Activated B cell treated with CpG ODN at 0.5 μM for 24 hours (primary cell): Measurements from ENCODE around the gene SENP6. TPM values are rescaled to one million over a fixed set of nuclear protein-coding genes. Genes with fewer than 3 reads are reported as not detected.
"Not testable (repeated sequence)": the region's sequence is repeated elsewhere in the genome, so short reads cannot be mapped to it uniquely, and the experiment has no call there.

ENCODE experiments used
- ATAC-seq: fragments of 200-7000 bp; cut with Tn5 transposase; one replicate; pipeline ENCODE4 v1.10.0; 2021; ENCODE audit warnings: low read depth, mild to moderate bottlenecking, moderate library complexity
- CTCF ChIA-PET: fragments of 350-600 bp; sonication (Branson Sonifier 250); formaldehyde crosslinking; loops from one replicate; lab custom pipeline; 2021; ENCODE audit warnings: antibody characterized with exemption; lab: Charles Lee
- POLR2A ChIA-PET: fragments of 350-600 bp; sonication (Branson Sonifier 250); formaldehyde crosslinking; loops from one replicate; lab custom pipeline; 2021; ENCODE audit warnings: antibody characterized with exemption; lab: Charles Lee
- DNase-seq: peaks from one replicate; pipeline ENCODE4 v3.0.0; 2022
- H3K27ac Mint-ChIP-seq: one replicate; pipeline ENCODE4 v1.8.0; 2020; ENCODE audit warnings: mixed read lengths
- H3K27me3 Mint-ChIP-seq: one replicate; pipeline ENCODE4 v1.8.0; 2021; ENCODE audit warnings: mixed read lengths
- H3K36me3 Mint-ChIP-seq: one replicate; pipeline ENCODE4 v1.8.0; 2021; ENCODE audit warnings: low read depth, mixed read lengths
- H3K4me1 Mint-ChIP-seq: one replicate; pipeline ENCODE4 v1.8.0; 2021; ENCODE audit warnings: mixed read lengths
- H3K4me3 Mint-ChIP-seq: one replicate; pipeline ENCODE4 v1.8.0; 2020; ENCODE audit warnings: mild to moderate bottlenecking, mixed read lengths
- H3K9me3 Mint-ChIP-seq: one replicate; pipeline ENCODE4 v1.8.0; 2020; ENCODE audit warnings: mixed read lengths
- CTCF ChIP-seq: fragments of 200-600 bp; IDR thresholded peaks from one replicate; pipeline ENCODE4 v1.8.0; 2022; ENCODE audit warnings: antibody characterized with exemption, mild to moderate bottlenecking
- intact Hi-C: fragments of 100-400 bp; cut with micrococcal nuclease; formaldehyde crosslinking; loops from one replicate; pipeline ENCODE4 v1.15.1; 2024
- total RNA-seq: library from RNA; stranded (reverse); gene quantifications from 2 replicates; pipeline ENCODE4 v1.2.3, GENCODE V29; 2022

Gene SENP6
- total RNA-seq, 1 donor from 2014 or later, result 134 TPM

- H3K4me3 Mint-ChIP-seq, result no peak overlapping the region
- POLR2A ChIA-PET, result no interaction called here
- no peak for ATAC-seq
- no peak overlapping the region for H3K27ac Mint-ChIP-seq
- H3K4me1 Mint-ChIP-seq, result no peaks in the 10 kb centered on the region
- H3K36me3 Mint-ChIP-seq, result no peaks in the 10 kb centered on the region
- CTCF ChIA-PET, result no interaction called here
- no peak for TF ChIP-seq CTCF
- intact Hi-C loops, result no loop called here
- no peaks in the 10 kb centered on the region for H3K27me3 Mint-ChIP-seq
- no peaks in the 10 kb centered on the region for H3K9me3 Mint-ChIP-seq
- no peak for DNase-seq
Measured at GRCh38 chr6:75727206-75727605, 125.5 kb downstream of the SENP6 start.

GRCh38 chr6:75731029-75731428 is 129.3 kb downstream of the SENP6 start:
- H3K36me3 Mint-ChIP-seq, H3K4me3 Mint-ChIP-seq, ATAC-seq, CTCF ChIA-PET, H3K27me3 Mint-ChIP-seq, H3K27ac Mint-ChIP-seq, H3K9me3 Mint-ChIP-seq, intact Hi-C loops, H3K4me1 Mint-ChIP-seq, DNase-seq: not testable (repeated sequence)
- POLR2A ChIA-PET, result interaction anchor here (0.6 kb wide), 1 partner anchor 12 kb away, joined by 3 read pairs; no protein-coding TSS in a partner anchor

GRCh38 chr6:75735491-75736186 is 134.0 kb downstream of the SENP6 start:
- no peaks in the 10 kb centered on the region for H3K36me3 Mint-ChIP-seq
- no peak overlapping the region for H3K27ac Mint-ChIP-seq
- TF ChIP-seq CTCF, result no peak
- ATAC-seq (no peak), DNase-seq (no peak)
- H3K9me3 Mint-ChIP-seq, result no peaks in the 10 kb centered on the region
- no peak overlapping the region for H3K4me3 Mint-ChIP-seq
- POLR2A ChIA-PET, result no interaction called here
- H3K27me3 Mint-ChIP-seq, result peaks cover 9% of the 10 kb centered on the region
- intact Hi-C loops, result no loop called here
- H3K4me1 Mint-ChIP-seq, result peaks cover 3% of the 10 kb centered on the region
- CTCF ChIA-PET, result no interaction called here

- H3K27ac Mint-ChIP-seq, result no peak overlapping the region
- ChIA-PET CTCF (no interaction called here), POLR2A (no interaction called here)
- H3K4me3 Mint-ChIP-seq, result no peak overlapping the region
- H3K36me3 Mint-ChIP-seq, result no peaks in the 10 kb centered on the region
- H3K4me1 Mint-ChIP-seq, result peaks cover 14% of the 10 kb centered on the region
- ATAC-seq (no peak), DNase-seq (no peak)
- intact Hi-C loops, result no loop called here
- no peaks in the 10 kb centered on the region for H3K9me3 Mint-ChIP-seq
- no peak for TF ChIP-seq CTCF
- H3K27me3 Mint-ChIP-seq, result peaks cover 40% of the 10 kb centered on the region
Measured at GRCh38 chr6:75743971-75744370, 142.3 kb downstream of the SENP6 start.

DNA sequence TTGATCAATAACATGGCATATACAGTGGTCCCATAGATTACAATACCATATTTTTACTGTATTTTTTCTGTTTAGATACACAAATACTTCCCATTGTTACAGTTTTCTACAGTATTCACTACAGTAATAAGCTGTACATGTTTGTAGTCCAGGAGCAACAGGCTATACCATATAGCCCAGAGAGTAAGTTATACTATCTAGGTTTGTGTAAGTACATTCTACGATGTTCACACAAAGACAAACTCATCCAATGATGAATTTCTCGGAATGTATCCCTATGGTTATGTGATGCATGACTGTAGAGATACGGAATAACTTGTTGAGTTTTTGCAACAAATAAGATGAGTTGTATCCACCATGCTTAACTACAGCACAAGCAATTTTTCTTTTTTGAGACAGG is 143.7 kb downstream of the SENP6 start:
- CTCF ChIA-PET, result no interaction called here
- ATAC-seq (no peak), DNase-seq (no peak)
- Mint-ChIP-seq H3K27me3 (peaks cover 37% of the 10 kb centered on the region), H3K9me3 (no peaks in the 10 kb centered on the region), H3K4me3 (no peak overlapping the region), H3K4me1 (peaks cover 20% of the 10 kb centered on the region), H3K36me3 (peaks cover 2% of the 10 kb centered on the region), H3K27ac (no peak overlapping the region)
- POLR2A ChIA-PET, result no interaction called here
- no peak for TF ChIP-seq CTCF
- intact Hi-C loops, result loop anchor here (5.0 kb wide), 1 partner anchor 463 kb away; the partner anchor contains the start of gene TMEM30A
